K562 (cell line): ENCODE data around the gene PALLD. TPM values are rescaled to one million over a fixed set of nuclear protein-coding genes. Genes with fewer than 3 reads are reported as not detected.

Source experiments
- ZNF124 ChIP-seq: sonication (generic); formaldehyde crosslinking; IDR thresholded peaks from 2 replicates; pipeline ENCODE4 v1.8.1; 2022; ENCODE audit warnings: missing genetic modification reagents
- ZNF318 ChIP-seq, 2 experiments: fragments of 450-650 bp; IDR thresholded peaks; 2 replicates each; pipeline ENCODE4 v1.6.1; 2016; ENCODE audit warnings: mild to moderate bottlenecking in 2 of 2, borderline replicate concordance in 1 of 2, low read depth in 1 of 2, moderate library complexity in 1 of 2
- polyA plus RNA-seq, 8 experiments: library from polyadenylated mRNA; depleted of rRNA in 4 of 8; stranded (reverse) in 5 of 8; unstranded in 3 of 8; fragments of >200 nt; fragmentation: Nextera tagmentation in 2 of 8; fragmentation: Illumina TruSeq in 1 of 8; extraction: Ambion mirVana in 2 of 8; extraction: Trizol in 1 of 8; gene quantifications; 2 replicates each; pipeline versions ENCODE4 v1.2.1 to v1.2.3, GENCODE V29; 2011 to 2014; ENCODE audit warnings: inconsistent platforms in 1 of 8, missing spikeins in 1 of 8
- total RNA-seq, 7 experiments: library from RNA; depleted of rRNA in 6 of 7; stranded (reverse); fragments of >200 nt in 6 of 7; fragmentation: Illumina TruSeq in 2 of 7; extraction: Trizol in 2 of 7; gene quantifications; 2 replicates each; pipeline versions ENCODE4 v1.2.1 to v1.2.3, GENCODE V29; 2011 to 2021; ENCODE audit warnings: low replicate concordance in 1 of 7

The PALLD gene
- total and polyA plus RNA-seq, 9 of the 15 experiments (the other 6 are each of a cell fraction or from before 2014, with no cell fraction given): 0.01 to 0.35 (median 0.06) TPM; not detected in 3

GRCh38 chr4:168811786-168812651 lies 315.2 kb downstream of the PALLD start (continued):
- TF ChIP-seq ZNF318 (IDR thresholded peaks at IDR 0.05; ENCODE audit: borderline replicate concordance in 1 of 2, low read depth in 1 of 2): no peak
- TF ChIP-seq ZNF124 (CRISPR knock-in tag): no peak
